Loucy (cell line): ENCODE results near the gene TLE7.

Source experiments
- H2AFZ ChIP-seq: fragments of 200-600 bp; sonication (generic); 2 replicates; pipeline ENCODE4 v1.6.0; 2016; ENCODE audit warnings: antibody characterized with exemption, mild to moderate bottlenecking, low read length, moderate library complexity
- H3F3A ChIP-seq: fragments of 200-600 bp; 2 replicates; pipeline ENCODE4 v1.6.0; 2016; ENCODE audit warnings: antibody characterized with exemption, low read depth, mild to moderate bottlenecking
- H3K27me3 ChIP-seq: fragments of 200-600 bp; sonication (generic); 2 replicates; pipeline ENCODE4 v1.6.1; 2014; ENCODE audit warnings: low read length, mild to moderate bottlenecking; ENCODE audit not compliant: insufficient read depth, poor library complexity, severe bottlenecking
- H3K36me3 ChIP-seq: fragments of 200-600 bp; sonication (generic); 2 replicates; pipeline ENCODE4 v1.6.1; 2016; ENCODE audit warnings: low read length; ENCODE audit not compliant: insufficient read depth
- H3K4me1 ChIP-seq: fragments of 200-600 bp; sonication (generic); 2 replicates; pipeline ENCODE4 v1.5.1; 2014; ENCODE audit warnings: low read length, mild to moderate bottlenecking; ENCODE audit not compliant: insufficient read depth, poor library complexity, severe bottlenecking
- H3K4me2 ChIP-seq: fragments of 200-600 bp; sonication (generic); 2 replicates; pipeline ENCODE4 v1.6.0; 2014; ENCODE audit warnings: antibody characterized with exemption, low read length, low read depth, mild to moderate bottlenecking; ENCODE audit not compliant: poor library complexity, severe bottlenecking
- H3K4me3 ChIP-seq: fragments of 200-600 bp; sonication (generic); 2 replicates; pipeline ENCODE4 v1.5.1; 2014; ENCODE audit warnings: low read length, mild to moderate bottlenecking, mixed read lengths; ENCODE audit not compliant: poor library complexity, severe bottlenecking
- H3K79me2 ChIP-seq: fragments of 200-600 bp; sonication (generic); 2 replicates; pipeline ENCODE4 v1.6.1; 2014; ENCODE audit warnings: low read length; ENCODE audit not compliant: insufficient read depth
- H3K9ac ChIP-seq: fragments of 200-600 bp; sonication (generic); 2 replicates; pipeline ENCODE4 v1.6.0; 2014; ENCODE audit warnings: mild to moderate bottlenecking, low read depth, low read length, moderate library complexity; ENCODE audit not compliant: poor library complexity, severe bottlenecking
- H3K9me2 ChIP-seq: fragments of 200-600 bp; sonication (generic); replicated peaks from 2 replicates; pipeline ENCODE4 v1.6.1; 2016; ENCODE audit warnings: low read depth, low read length, mixed read lengths
- H3K9me3 ChIP-seq: fragments of 200-600 bp; sonication (generic); 2 replicates; pipeline ENCODE4 v1.6.1; 2014; ENCODE audit warnings: mild to moderate bottlenecking, antibody characterized with exemption, low read length, low read depth; ENCODE audit not compliant: insufficient read depth
- H4K20me1 ChIP-seq: fragments of 200-600 bp; sonication (generic); 2 replicates; pipeline ENCODE4 v1.6.0; 2014; ENCODE audit warnings: antibody characterized with exemption, low read length, mild to moderate bottlenecking; ENCODE audit not compliant: insufficient read depth, poor library complexity, severe bottlenecking
- CTCF ChIP-seq: fragments of 200-600 bp; sonication (generic); conservative IDR thresholded peaks from 2 replicates; pipeline ENCODE4 v1.5.1; 2014; ENCODE audit warnings: mild to moderate bottlenecking, antibody characterized with exemption, low read length
- EZH2phosphoT487 ChIP-seq: fragments of 200-600 bp; IDR thresholded peaks from 2 replicates; pipeline ENCODE4 v1.6.1; 2018; ENCODE audit warnings: antibody characterized with exemption, mild to moderate bottlenecking, moderate library complexity, borderline replicate concordance

Gene TLE7

GRCh38 chr16:71406724-71407123, 35.1 kb downstream of the TLE7 start:
- Histone ChIP-seq H3K27me3 (no peaks in the 10 kb centered on the region), H3K4me2 (no peak overlapping the region), H3K9me2 (no peaks in the 10 kb centered on the region), H3K36me3 (no peaks in the 10 kb centered on the region), H3K9me3 (no peaks in the 10 kb centered on the region), H3K79me2 (no peaks in the 10 kb centered on the region), H3K4me3 (no peak overlapping the region), H3K9ac (no peak overlapping the region), H2AFZ (no peak overlapping the region), H4K20me1 (no peaks in the 10 kb centered on the region), H3F3A (no peaks in the 10 kb centered on the region), H3K4me1 (no peaks in the 10 kb centered on the region)
- TF ChIP-seq CTCF = no peak
- TF ChIP-seq EZH2phosphoT487 = no peak

- Histone ChIP-seq H2AFZ (no peak overlapping the region), H3K27me3 (no peaks in the 10 kb centered on the region), H4K20me1 (no peaks in the 10 kb centered on the region), H3K9me3 (no peaks in the 10 kb centered on the region), H3K4me1 (no peaks in the 10 kb centered on the region), H3K79me2 (no peaks in the 10 kb centered on the region), H3K4me2 (no peak overlapping the region), H3K4me3 (no peak overlapping the region), H3K9me2 (no peaks in the 10 kb centered on the region), H3K36me3 (no peaks in the 10 kb centered on the region), H3K9ac (no peak overlapping the region), H3F3A (no peaks in the 10 kb centered on the region)
- TF ChIP-seq EZH2phosphoT487 (no peak), CTCF (no peak)
These were observed 35.5 kb downstream of the TLE7 start for GRCh38 chr16:71406316-71406715.

- Histone ChIP-seq H3K79me2 (no peaks in the 10 kb centered on the region), H3K9me3 (no peaks in the 10 kb centered on the region), H3K4me1 (no peaks in the 10 kb centered on the region), H3K27me3 (no peaks in the 10 kb centered on the region), H2AFZ (no peak overlapping the region), H3F3A (no peaks in the 10 kb centered on the region), H3K9ac (no peak overlapping the region), H3K4me3 (no peak overlapping the region), H4K20me1 (no peaks in the 10 kb centered on the region), H3K36me3 (no peaks in the 10 kb centered on the region), H3K9me2 (no peaks in the 10 kb centered on the region), H3K4me2 (no peak overlapping the region)
- no peak for TF ChIP-seq CTCF
- no peak for TF ChIP-seq EZH2phosphoT487
These were observed 37.5 kb downstream of the TLE7 start for GRCh38 chr16:71404364-71404763.
